HCT116 (cell line): ENCODE measurements around the gene RNF169. TPM values are rescaled to one million over a fixed set of nuclear protein-coding genes. Genes with fewer than 3 reads are reported as not detected.
"Not testable (repeated sequence)": the region's sequence is repeated elsewhere in the genome, so short reads cannot be mapped to it uniquely, and the experiment has no call there.

Source experiments
- ATAC-seq: fragments of 200-7000 bp; cut with Tn5 transposase; 2 replicates; pipeline ENCODE4 v1.9.1; 2020; ENCODE audit warnings: mild to moderate bottlenecking, moderate library complexity
- BruUV-seq: library from RNA; stranded (reverse); fragments of 400-500 nt; replicated peaks from 2 replicates; lab custom pipeline; 2021; lab: Mats Ljungman, UMichigan
- CTCF ChIA-PET: fragments of 300-600 bp; sonication (Branson Sonifier 250); formaldehyde crosslinking; loops from one replicate; lab custom pipeline; 2021; ENCODE audit warnings: antibody characterized with exemption; lab: Charles Lee
- POLR2A ChIA-PET: fragments of 300-600, 350-600 bp; sonication (Branson Sonifier 250); formaldehyde crosslinking; loops from one replicate; lab custom pipeline; 2021; ENCODE audit warnings: antibody characterized with exemption; lab: Charles Lee
- RAD21 ChIA-PET, 2 experiments: fragments of 300-600 bp; sonication (Branson Sonifier 250); formaldehyde crosslinking; loops; one replicate each; lab custom pipeline; 2023; ENCODE audit warnings: low total read pairs in 2 of 2; ENCODE audit not compliant: uncharacterized antibody in 2 of 2, unreplicated experiment in 2 of 2, low non-redundant PET in 1 of 2; lab: Charles Lee
- DNase-seq: peaks from one replicate; pipeline ENCODE4 v3.0.0-alpha.2; 2010; ENCODE audit warnings: low read depth, low spot score
- H2AFZ ChIP-seq: fragments of 200-600 bp; shearing (Covaris generic), sonication (generic); 2 replicates; pipeline ENCODE4 v1.6.1; 2017; ENCODE audit warnings: low read depth, mixed run types, mixed read lengths, antibody characterized with exemption, low read length; ENCODE audit not compliant: poor library complexity, severe bottlenecking
- H3K27ac ChIP-seq: 2 replicates; pipeline ENCODE4 v1.5.1; 2012; ENCODE audit warnings: low read depth, low read length
- H3K27me3 ChIP-seq: fragments of 200-600 bp; sonication (generic); 2 replicates; pipeline ENCODE4 v1.6.1; 2016; ENCODE audit warnings: mixed run types, low read length, mixed read lengths; ENCODE audit not compliant: insufficient read depth
- H3K36me3 ChIP-seq, 2 experiments: fragments of 200-500 bp in 1 of 2; fragments of 200-600 bp in 1 of 2; sonication (Bioruptor generic) in 1 of 2; sonication (generic) in 1 of 2; 2 replicates each; pipeline versions ENCODE4 v1.5.1 to v1.6.1; 2014 to 2016; ENCODE audit warnings: low read length in 2 of 2, inconsistent platforms in 1 of 2, mixed read lengths in 1 of 2, mixed run types in 1 of 2; ENCODE audit not compliant: insufficient read depth in 2 of 2, control insufficient read depth in 1 of 2
- H3K4me1 ChIP-seq, 2 experiments: fragments of 200-600 bp in 1 of 2; sonication (generic) in 1 of 2; 2 replicates each; pipeline versions ENCODE4 v1.5.1 to v1.6.1; 2012 to 2017; ENCODE audit warnings: low read length in 2 of 2, inconsistent platforms in 1 of 2, mild to moderate bottlenecking in 1 of 2, mixed read lengths in 1 of 2, mixed run types in 1 of 2, moderate library complexity in 1 of 2; ENCODE audit not compliant: insufficient read depth in 2 of 2, control insufficient read depth in 1 of 2
- H3K4me2 ChIP-seq: fragments of 200-600 bp; sonication (generic); 2 replicates; pipeline ENCODE4 v1.6.1; 2017; ENCODE audit warnings: mixed run types, low read length, mixed read lengths
- H3K4me3 ChIP-seq, 2 experiments: fragments of 200-600 bp in 1 of 2; sonication (generic) in 1 of 2; replicated peaks in 1 of 2; 2 replicates each; pipeline ENCODE4 v1.5.1; 2011 to 2016; ENCODE audit warnings: low read length in 2 of 2, control low read depth in 1 of 2, low read depth in 1 of 2, mild to moderate bottlenecking in 1 of 2, mixed read lengths in 1 of 2, mixed run types in 1 of 2
- H3K79me2 ChIP-seq: fragments of 200-600 bp; sonication (generic); 2 replicates; pipeline ENCODE4 v1.6.1; 2017; ENCODE audit warnings: mild to moderate bottlenecking, mixed run types, low read length, moderate library complexity, mixed read lengths; ENCODE audit not compliant: insufficient read depth
- H3K9ac ChIP-seq: fragments of 200-600 bp; sonication (generic); 2 replicates; pipeline ENCODE4 v1.6.1; 2016; ENCODE audit warnings: low read length, mixed read lengths
- H3K9me2 ChIP-seq: fragments of 200-600 bp; sonication (generic), shearing (Covaris generic); 2 replicates; pipeline ENCODE4 v1.6.1; 2017; ENCODE audit warnings: mixed run types, mild to moderate bottlenecking, moderate library complexity; ENCODE audit not compliant: insufficient read depth
- H3K9me3 ChIP-seq, 2 experiments: fragments of 200-500 bp in 1 of 2; fragments of 200-600 bp in 1 of 2; sonication (Bioruptor generic) in 1 of 2; sonication (generic) in 1 of 2; 2 replicates each; pipeline ENCODE4 v1.6.1; 2014 to 2017; ENCODE audit warnings: low read length in 2 of 2, mixed read lengths in 2 of 2, inconsistent platforms in 1 of 2, low read depth in 1 of 2, mild to moderate bottlenecking in 1 of 2, mixed run types in 1 of 2, moderate library complexity in 1 of 2; ENCODE audit not compliant: control insufficient read depth in 1 of 2, insufficient read depth in 1 of 2
- H4K20me1 ChIP-seq: fragments of 200-600 bp; sonication (generic), shearing (Covaris generic); 2 replicates; pipeline ENCODE4 v1.6.1; 2017; ENCODE audit warnings: mixed run types, mild to moderate bottlenecking, moderate library complexity; ENCODE audit not compliant: insufficient read depth
- EZH2phosphoT487 ChIP-seq: fragments of 200-600 bp; IDR thresholded peaks from 2 replicates; pipeline ENCODE4 v1.6.1; 2018; ENCODE audit warnings: antibody characterized with exemption, borderline replicate concordance
- FOSL1 ChIP-seq: IDR thresholded peaks from 2 replicates; pipeline ENCODE4 v1.6.1; 2012; ENCODE audit warnings: low read depth
- TCF7L2 ChIP-seq: IDR thresholded peaks from 2 replicates; pipeline ENCODE4 v1.7.0; 2011; ENCODE audit warnings: borderline replicate concordance, inconsistent platforms; ENCODE audit not compliant: insufficient read depth, insufficient read length; ENCODE audit errors: extremely low read depth
- ZFX ChIP-seq: fragments of 450-650 bp; IDR thresholded peaks from 2 replicates; pipeline ENCODE4 v1.6.1; 2017
- intact Hi-C: fragments of 100-400 bp; cut with micrococcal nuclease; formaldehyde crosslinking; loops from 2 replicates; pipeline ENCODE4 v1.10.0; 2022
- total RNA-seq: library from RNA; stranded (reverse); gene quantifications from one replicate; pipeline ENCODE4 v1.2.1, GENCODE V29; 2021; ENCODE audit not compliant: unreplicated experiment
- TF ChIP-seq, protein P1 (sequence below): IDR thresholded peaks from 2 replicates; pipeline ENCODE4 v1.6.1; 2012
- TF ChIP-seq, protein P2 (sequence below): IDR thresholded peaks from 2 replicates; pipeline ENCODE4 v1.6.1; 2012; ENCODE audit warnings: low read depth

The RNF169 gene
- total RNA-seq, 1 experiment from 2014 or later, result 22.5 TPM

GRCh38 chr11:74824285-74824982 is 75.8 kb downstream of the RNF169 start:
- ChIA-PET POLR2A (no interaction called here), RAD21 (no interaction called here), CTCF (no interaction called here)

GRCh38 chr11:74825596-74825995 is 76.9 kb downstream of the RNF169 start:
- H3K27ac ChIP-seq, H3K27me3 ChIP-seq, RAD21 ChIA-PET, CTCF ChIA-PET, intact Hi-C loops, H3K4me1 ChIP-seq, H4K20me1 ChIP-seq, H3K9me3 ChIP-seq, H3K9me2 ChIP-seq, H2AFZ ChIP-seq, H3K4me3 ChIP-seq, ATAC-seq, BruUV-seq, POLR2A ChIA-PET, H3K79me2 ChIP-seq, H3K9ac ChIP-seq, H3K4me2 ChIP-seq, DNase-seq: not testable (repeated sequence)
- peaks cover 0 to 38% of the 10 kb centered on the region in 2 experiments; a peak in 2 of 4 replicates for H3K36me3 ChIP-seq

More at GRCh38 chr11:74824285-74824982, 75.8 kb downstream of the RNF169 start:
- Histone ChIP-seq H3K36me3 (peaks cover 0 to 38% of the 10 kb centered on the region in 2 experiments; a peak in 2 of 4 replicates), H2AFZ (no peak overlapping the region), H3K9me3 (peaks cover 4 to 5% of the 10 kb centered on the region in 2 experiments; a peak in 2 of 4 replicates), H3K27me3 (no peaks in the 10 kb centered on the region), H3K9me2 (no peaks in the 10 kb centered on the region), H3K9ac (no peak overlapping the region), H3K4me3 (no peak overlapping the region), H3K4me1 (peaks cover 0 to 7% of the 10 kb centered on the region in 2 experiments; a peak in 1 of 4 replicates), H3K79me2 (no peaks in the 10 kb centered on the region; the same call in 1 of the 2 replicates), H4K20me1 (no peaks in the 10 kb centered on the region), H3K4me2 (no peak overlapping the region), H3K27ac (no peak overlapping the region)
- BruUV-seq, result no TSS peak
- ATAC-seq, result no peak
- DNase-seq, result no peak
- TF ChIP-seq TCF7L2 (no peak), FOSL1 (no peak), EZH2phosphoT487 (no peak), ZFX (no peak)
- TF ChIP-seq, protein P1, sequence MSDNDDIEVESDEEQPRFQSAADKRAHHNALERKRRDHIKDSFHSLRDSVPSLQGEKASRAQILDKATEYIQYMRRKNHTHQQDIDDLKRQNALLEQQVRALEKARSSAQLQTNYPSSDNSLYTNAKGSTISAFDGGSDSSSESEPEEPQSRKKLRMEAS, result no peak
- TF ChIP-seq, protein P2, sequence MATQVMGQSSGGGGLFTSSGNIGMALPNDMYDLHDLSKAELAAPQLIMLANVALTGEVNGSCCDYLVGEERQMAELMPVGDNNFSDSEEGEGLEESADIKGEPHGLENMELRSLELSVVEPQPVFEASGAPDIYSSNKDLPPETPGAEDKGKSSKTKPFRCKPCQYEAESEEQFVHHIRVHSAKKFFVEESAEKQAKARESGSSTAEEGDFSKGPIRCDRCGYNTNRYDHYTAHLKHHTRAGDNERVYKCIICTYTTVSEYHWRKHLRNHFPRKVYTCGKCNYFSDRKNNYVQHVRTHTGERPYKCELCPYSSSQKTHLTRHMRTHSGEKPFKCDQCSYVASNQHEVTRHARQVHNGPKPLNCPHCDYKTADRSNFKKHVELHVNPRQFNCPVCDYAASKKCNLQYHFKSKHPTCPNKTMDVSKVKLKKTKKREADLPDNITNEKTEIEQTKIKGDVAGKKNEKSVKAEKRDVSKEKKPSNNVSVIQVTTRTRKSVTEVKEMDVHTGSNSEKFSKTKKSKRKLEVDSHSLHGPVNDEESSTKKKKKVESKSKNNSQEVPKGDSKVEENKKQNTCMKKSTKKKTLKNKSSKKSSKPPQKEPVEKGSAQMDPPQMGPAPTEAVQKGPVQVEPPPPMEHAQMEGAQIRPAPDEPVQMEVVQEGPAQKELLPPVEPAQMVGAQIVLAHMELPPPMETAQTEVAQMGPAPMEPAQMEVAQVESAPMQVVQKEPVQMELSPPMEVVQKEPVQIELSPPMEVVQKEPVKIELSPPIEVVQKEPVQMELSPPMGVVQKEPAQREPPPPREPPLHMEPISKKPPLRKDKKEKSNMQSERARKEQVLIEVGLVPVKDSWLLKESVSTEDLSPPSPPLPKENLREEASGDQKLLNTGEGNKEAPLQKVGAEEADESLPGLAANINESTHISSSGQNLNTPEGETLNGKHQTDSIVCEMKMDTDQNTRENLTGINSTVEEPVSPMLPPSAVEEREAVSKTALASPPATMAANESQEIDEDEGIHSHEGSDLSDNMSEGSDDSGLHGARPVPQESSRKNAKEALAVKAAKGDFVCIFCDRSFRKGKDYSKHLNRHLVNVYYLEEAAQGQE, result no peak
- intact Hi-C loops, result no loop called here
